GM06990 (cell line): ENCODE results near the gene IL20.
A peak's percentile ranks its signal among the peaks of the same experiment; 100 is the strongest.

ENCODE experiments used
- DNase-seq: peaks from one replicate; pipeline ENCODE4 v3.0.0-alpha.2; 2011; ENCODE audit not compliant: insufficient read length; ENCODE audit errors: extremely low read depth
- H3K27me3 ChIP-seq: replicated peaks from 2 replicates; pipeline ENCODE4 v1.6.0; 2011; ENCODE audit warnings: low read length; ENCODE audit not compliant: control insufficient read depth, insufficient read depth
- H3K36me3 ChIP-seq: 2 replicates; pipeline ENCODE4 v1.5.1; 2011; ENCODE audit warnings: low read length; ENCODE audit not compliant: control insufficient read depth, insufficient read depth
- H3K4me3 ChIP-seq: replicated peaks from 2 replicates; pipeline ENCODE4 v1.5.1; 2011; ENCODE audit warnings: low read depth, mild to moderate bottlenecking, control low read depth, low read length
- TF ChIP-seq, protein P1 (sequence below): IDR thresholded peaks from 2 replicates; pipeline ENCODE4 v1.5.1; 2011; ENCODE audit warnings: low read length, control low read depth, mild to moderate bottlenecking, inconsistent platforms; ENCODE audit not compliant: insufficient read depth, poor library complexity, severe bottlenecking

Gene IL20

DNA sequence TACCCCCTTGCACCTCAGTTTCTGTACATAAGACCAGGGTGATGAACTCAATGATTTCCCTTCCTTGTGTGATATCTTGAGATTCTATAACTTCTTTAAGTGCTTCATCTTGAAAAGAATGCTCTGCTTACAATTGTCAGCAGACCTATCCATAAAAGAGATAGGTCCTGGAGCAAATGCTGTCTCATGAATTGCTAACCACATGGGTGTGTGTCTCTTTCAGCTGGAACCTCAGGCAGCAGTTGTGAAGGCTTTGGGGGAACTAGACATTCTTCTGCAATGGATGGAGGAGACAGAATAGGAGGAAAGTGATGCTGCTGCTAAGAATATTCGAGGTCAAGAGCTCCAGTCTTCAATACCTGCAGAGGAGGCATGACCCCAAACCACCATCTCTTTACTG lies 2.8 kb downstream of the IL20 start:
- Histone ChIP-seq H3K4me3 (no peak overlapping the region), H3K27me3 (no peaks in the 10 kb centered on the region), H3K36me3 (no peaks in the 10 kb centered on the region)
- no peak for DNase-seq
- TF ChIP-seq, protein P1, sequence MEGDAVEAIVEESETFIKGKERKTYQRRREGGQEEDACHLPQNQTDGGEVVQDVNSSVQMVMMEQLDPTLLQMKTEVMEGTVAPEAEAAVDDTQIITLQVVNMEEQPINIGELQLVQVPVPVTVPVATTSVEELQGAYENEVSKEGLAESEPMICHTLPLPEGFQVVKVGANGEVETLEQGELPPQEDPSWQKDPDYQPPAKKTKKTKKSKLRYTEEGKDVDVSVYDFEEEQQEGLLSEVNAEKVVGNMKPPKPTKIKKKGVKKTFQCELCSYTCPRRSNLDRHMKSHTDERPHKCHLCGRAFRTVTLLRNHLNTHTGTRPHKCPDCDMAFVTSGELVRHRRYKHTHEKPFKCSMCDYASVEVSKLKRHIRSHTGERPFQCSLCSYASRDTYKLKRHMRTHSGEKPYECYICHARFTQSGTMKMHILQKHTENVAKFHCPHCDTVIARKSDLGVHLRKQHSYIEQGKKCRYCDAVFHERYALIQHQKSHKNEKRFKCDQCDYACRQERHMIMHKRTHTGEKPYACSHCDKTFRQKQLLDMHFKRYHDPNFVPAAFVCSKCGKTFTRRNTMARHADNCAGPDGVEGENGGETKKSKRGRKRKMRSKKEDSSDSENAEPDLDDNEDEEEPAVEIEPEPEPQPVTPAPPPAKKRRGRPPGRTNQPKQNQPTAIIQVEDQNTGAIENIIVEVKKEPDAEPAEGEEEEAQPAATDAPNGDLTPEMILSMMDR = no peak

DNA sequence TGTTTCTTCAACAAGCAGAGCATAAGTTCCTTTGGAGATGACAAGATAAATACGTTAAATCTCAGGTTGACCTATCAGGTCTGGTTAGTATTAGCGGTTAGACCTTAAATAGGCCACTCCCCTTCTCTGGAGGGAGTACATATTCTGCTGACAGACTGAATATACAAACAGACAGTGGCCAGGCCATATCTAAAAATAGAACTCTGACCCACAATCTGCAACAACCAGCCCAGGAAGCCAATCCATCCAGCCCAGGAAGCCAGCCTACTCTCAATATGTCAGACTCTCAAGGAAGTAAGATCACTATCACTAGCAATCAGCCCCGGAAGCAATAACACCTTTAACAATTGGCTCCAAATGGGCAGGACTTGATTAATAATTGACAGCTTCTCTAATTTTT lies 6.7 kb downstream of the IL20 start:
- no peaks in the 10 kb centered on the region for H3K36me3 ChIP-seq
- TF ChIP-seq, protein P1 = no peak
- H3K27me3 ChIP-seq = no peaks in the 10 kb centered on the region
- H3K4me3 ChIP-seq = no peak overlapping the region
- DNase-seq = no peak

DNA sequence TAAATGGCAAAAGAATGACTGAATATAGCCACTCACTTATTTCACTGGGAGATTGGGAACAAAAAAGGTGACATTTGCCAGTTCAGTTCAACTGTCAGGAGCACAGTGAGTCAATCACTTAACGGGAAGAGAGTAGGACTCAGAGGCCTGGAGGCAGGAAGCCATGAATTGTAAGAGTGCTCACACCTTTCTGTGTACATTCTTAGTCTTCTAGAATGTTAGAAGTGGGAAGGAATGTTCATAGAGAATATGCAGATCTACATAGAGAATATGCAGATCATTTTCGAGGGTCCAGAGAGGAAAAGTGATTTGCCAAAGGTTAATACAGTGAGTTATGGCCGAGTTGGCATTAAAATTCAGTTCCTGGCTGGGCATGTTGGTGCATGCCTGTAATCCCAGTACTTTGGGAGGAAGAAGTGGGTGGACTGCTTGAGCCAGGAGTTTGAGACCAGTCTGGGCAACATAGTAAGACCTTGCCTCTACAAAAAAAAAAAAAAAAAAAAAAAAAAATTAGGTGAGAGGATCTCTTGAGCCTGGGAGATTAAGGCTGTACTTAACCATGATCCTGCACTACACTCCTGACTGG lies 8.3 kb downstream of the IL20 start:
- TF ChIP-seq, protein P1 = no peak
- H3K27me3 ChIP-seq = no peaks in the 10 kb centered on the region
- no peak for DNase-seq

DNA sequence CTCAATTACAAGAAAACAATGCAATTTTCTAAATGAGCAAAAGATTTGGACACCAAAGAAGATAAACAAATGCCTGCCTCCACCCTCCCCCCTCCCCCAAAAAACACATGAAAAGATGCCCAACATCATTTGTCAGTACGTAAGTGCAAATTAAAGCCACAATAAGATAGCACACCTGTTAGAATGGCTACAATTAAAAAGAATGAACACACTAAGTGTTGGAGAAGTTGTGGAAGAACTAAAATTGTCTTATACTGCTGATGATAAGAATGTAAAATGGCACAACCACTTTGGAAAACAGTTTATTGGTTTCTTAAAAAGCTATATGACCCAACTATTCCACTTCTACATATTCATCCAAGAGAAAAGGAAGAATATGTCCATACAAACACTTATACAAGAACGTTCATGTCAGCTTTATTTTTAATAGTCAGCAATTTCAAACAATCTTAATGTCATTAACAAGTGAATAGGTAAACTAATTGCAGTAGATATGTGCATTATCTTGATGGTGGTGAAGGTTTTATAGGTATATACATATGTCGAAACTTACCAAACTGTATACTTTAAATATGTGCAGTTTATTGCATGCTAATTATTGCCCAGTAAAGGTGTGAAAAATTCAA lies 10.4 kb downstream of the IL20 start:
- Histone ChIP-seq H3K36me3 (no peaks in the 10 kb centered on the region), H3K4me3 (no peak overlapping the region), H3K27me3 (no peaks in the 10 kb centered on the region)
- TF ChIP-seq, protein P1 = no peak
- no peak for DNase-seq

More for the DNA sequence above, 8.3 kb downstream of the IL20 start:
- no peak overlapping the region for H3K4me3 ChIP-seq
- H3K36me3 ChIP-seq = no peaks in the 10 kb centered on the region

DNA sequence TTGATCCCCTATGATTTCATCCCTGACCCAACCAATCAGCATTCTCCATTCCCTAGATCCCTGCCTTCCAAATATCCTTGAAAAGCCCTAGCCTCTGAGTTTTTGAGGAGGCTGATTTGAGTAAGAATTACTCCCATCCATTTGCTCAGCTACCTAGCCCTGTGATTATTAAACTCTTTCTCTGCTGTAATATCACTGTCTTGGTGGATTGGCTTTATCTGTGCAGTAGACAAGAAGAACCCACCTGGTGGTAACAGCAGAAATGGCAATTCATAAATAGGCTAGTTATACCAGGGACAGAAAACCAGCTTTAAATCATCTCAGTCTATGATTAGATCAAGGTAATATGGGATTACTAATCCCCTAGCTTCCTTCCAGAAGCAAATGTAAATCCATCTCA lies 13.0 kb downstream of the IL20 start:
- Histone ChIP-seq H3K27me3 (no peaks in the 10 kb centered on the region), H3K36me3 (no peaks in the 10 kb centered on the region), H3K4me3 (no peak overlapping the region)
- no peak for DNase-seq
- TF ChIP-seq, protein P1 = peak; percentile 12
